ENCODE measurements around the gene WIPF1.

Gene WIPF1

GRCh38 chr2:174585657-174586252, 11.8 kb downstream of the WIPF1 start:
- DNase-seq (ENCODE audit: insufficient read length, low spot score): no peak
- TF ChIP-seq, protein P1, sequence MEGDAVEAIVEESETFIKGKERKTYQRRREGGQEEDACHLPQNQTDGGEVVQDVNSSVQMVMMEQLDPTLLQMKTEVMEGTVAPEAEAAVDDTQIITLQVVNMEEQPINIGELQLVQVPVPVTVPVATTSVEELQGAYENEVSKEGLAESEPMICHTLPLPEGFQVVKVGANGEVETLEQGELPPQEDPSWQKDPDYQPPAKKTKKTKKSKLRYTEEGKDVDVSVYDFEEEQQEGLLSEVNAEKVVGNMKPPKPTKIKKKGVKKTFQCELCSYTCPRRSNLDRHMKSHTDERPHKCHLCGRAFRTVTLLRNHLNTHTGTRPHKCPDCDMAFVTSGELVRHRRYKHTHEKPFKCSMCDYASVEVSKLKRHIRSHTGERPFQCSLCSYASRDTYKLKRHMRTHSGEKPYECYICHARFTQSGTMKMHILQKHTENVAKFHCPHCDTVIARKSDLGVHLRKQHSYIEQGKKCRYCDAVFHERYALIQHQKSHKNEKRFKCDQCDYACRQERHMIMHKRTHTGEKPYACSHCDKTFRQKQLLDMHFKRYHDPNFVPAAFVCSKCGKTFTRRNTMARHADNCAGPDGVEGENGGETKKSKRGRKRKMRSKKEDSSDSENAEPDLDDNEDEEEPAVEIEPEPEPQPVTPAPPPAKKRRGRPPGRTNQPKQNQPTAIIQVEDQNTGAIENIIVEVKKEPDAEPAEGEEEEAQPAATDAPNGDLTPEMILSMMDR (IDR thresholded peaks at IDR 0.05; ENCODE audit: insufficient read depth, missing control alignments): no peak
- no peak for FAIRE-seq

GRCh38 chr2:174585146-174585545, 12.5 kb downstream of the WIPF1 start:
- no peak for FAIRE-seq
- DNase-seq (ENCODE audit: insufficient read length, low spot score): no peak
- TF ChIP-seq, protein P1 (IDR thresholded peaks at IDR 0.05; ENCODE audit: insufficient read depth, missing control alignments): no peak

DNA sequence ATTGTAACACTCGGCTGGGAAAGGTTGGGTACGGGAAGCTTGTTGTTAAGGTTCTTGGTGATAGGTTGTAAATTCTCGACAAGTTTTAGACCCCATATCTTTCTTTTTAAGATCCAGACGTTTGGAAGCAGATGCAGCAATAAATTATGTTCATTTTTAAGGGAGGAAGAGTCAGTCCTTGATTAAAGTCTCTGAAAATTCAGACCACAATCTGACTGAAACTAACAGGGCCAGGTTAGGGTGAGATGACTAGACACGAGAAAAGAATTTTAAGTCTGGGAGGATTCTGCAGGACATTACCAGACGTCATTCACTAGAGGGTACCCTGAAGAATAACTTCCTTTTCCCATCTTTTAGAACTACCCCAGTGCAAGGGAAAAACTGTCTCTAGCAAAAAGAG, 16.1 kb downstream of the WIPF1 start:
- TF ChIP-seq, protein P1 (IDR thresholded peaks at IDR 0.05; ENCODE audit: insufficient read depth, missing control alignments): no peak
- FAIRE-seq (no peak), DNase-seq (ENCODE audit: insufficient read length, low spot score) (no peak)

GRCh38 chr2:174580951-174581350, 16.7 kb downstream of the WIPF1 start:
- DNase-seq (ENCODE audit: insufficient read length, low spot score): no peak
- no peak for FAIRE-seq
- TF ChIP-seq, protein P1 (IDR thresholded peaks at IDR 0.05; ENCODE audit: insufficient read depth, missing control alignments): no peak

DNA sequence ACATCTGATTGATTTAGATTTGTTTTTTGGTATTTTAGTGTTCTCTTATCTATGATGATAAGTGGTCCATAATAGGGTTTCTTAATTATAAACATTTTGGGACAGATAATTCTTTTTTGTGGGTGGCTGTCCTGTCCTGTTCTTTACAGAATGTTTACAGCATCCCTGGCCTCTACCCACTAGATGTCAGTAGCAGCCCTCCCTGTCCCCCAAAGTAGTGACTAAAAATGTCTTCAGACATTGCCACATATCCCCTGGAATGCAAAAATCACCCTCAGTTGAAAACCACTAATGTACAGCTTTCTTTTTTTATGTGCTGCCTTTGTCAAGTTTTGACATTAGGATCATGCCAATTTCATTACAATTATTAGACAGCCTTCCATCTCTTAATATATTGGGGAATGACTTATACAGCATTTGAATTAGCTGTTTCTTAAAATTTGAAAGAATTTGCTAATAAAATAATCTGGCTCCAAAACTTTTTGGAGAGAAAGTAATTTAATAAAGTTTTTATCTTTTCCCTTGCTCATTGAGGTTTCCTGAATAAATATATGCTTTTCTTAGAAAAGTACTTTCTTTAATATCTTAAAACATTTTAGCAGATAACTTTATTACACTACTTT, 19.5 kb downstream of the WIPF1 start:
- FAIRE-seq (no peak), DNase-seq (ENCODE audit: insufficient read length, low spot score) (no peak)
- TF ChIP-seq, protein P1 (IDR thresholded peaks at IDR 0.05; ENCODE audit: insufficient read depth, missing control alignments): peak; percentile 15

GRCh38 chr2:174575124-174575776, 22.4 kb downstream of the WIPF1 start:
- FAIRE-seq (no peak), DNase-seq (ENCODE audit: insufficient read length, low spot score) (no peak)
- TF ChIP-seq, protein P1 (IDR thresholded peaks at IDR 0.05; ENCODE audit: insufficient read depth, missing control alignments): no peak

GRCh38 chr2:174574657-174575056, 22.9 kb downstream of the WIPF1 start:
- DNase-seq (ENCODE audit: insufficient read length, low spot score) (no peak), FAIRE-seq (no peak)
- TF ChIP-seq, protein P1 (IDR thresholded peaks at IDR 0.05; ENCODE audit: insufficient read depth, missing control alignments): no peak

Measured in D721Med (cell line).